ENCODE measurements around the gene GYPC. TPM values are rescaled to one million over a fixed set of nuclear protein-coding genes. Genes with fewer than 3 reads are reported as not detected.

Gene GYPC
- total RNA-seq, 1 donor from 2014 or later = 50.1 TPM

DNA sequence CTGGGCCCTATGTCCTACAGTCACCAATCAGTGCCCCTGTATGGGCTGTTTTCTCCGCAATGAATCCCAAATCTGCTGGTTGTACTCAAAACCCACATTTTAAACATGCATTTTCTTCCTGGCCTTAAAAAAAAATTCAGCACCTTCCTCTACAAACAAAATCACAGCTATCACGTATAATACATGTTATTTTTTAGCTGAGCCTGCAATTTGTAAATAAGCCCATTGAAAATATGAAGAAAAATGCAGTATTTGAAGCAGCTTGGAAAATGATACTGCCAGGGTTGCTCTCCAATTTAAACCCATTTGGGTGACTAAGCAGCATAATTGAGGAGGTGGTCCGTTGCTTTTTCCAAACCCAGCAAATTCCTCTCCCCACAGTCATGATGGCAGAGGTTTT, 33.0 kb upstream of the GYPC start:
- Mint-ChIP-seq H3K36me3 (ENCODE audit: low read depth) (no peaks in the 10 kb centered on the region), H3K27ac (no peak overlapping the region), H3K4me3 (no peak overlapping the region), H3K9me3 (peaks cover 7% of the 10 kb centered on the region), H3K27me3 (peaks cover 12% of the 10 kb centered on the region), H3K4me1 (no peaks in the 10 kb centered on the region)
- ChIA-PET CTCF (no interaction called here), POLR2A (no interaction called here)
- intact Hi-C loops (cut with micrococcal nuclease) = no loop called here
- no peak for ATAC-seq (ENCODE audit: low read depth)
- DNase-seq = no peak
- TF ChIP-seq CTCF (IDR thresholded peaks at IDR 0.05) = no peak

DNA sequence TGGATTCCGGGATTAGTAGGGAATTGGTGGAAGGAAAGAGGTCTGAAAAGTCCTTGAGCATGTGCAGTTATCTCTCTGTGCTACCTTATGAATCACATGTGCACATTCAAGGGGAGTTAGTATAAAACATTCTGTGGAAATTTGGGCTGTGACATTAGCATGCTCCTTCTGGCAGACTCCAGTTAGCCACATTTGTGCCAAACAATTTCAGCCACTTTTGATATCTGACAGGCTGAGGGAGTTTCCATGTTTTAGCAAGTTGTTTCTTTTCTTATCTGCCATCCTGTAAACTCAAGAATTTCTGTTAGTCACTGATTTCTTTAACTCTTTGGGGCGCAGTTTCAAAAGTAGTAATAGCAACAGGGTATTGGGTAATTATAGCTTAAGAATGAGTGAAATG, 28.3 kb upstream of the GYPC start:
- TF ChIP-seq CTCF (IDR thresholded peaks at IDR 0.05) = no peak
- ChIA-PET POLR2A (no interaction called here), CTCF (no interaction called here)
- Mint-ChIP-seq H3K27ac (no peak overlapping the region), H3K9me3 (no peaks in the 10 kb centered on the region), H3K4me3 (no peak overlapping the region), H3K27me3 (peaks cover 12% of the 10 kb centered on the region), H3K4me1 (no peaks in the 10 kb centered on the region), H3K36me3 (ENCODE audit: low read depth) (no peaks in the 10 kb centered on the region)
- DNase-seq (no peak), ATAC-seq (ENCODE audit: low read depth) (no peak)
- intact Hi-C loops (cut with micrococcal nuclease) = no loop called here

DNA sequence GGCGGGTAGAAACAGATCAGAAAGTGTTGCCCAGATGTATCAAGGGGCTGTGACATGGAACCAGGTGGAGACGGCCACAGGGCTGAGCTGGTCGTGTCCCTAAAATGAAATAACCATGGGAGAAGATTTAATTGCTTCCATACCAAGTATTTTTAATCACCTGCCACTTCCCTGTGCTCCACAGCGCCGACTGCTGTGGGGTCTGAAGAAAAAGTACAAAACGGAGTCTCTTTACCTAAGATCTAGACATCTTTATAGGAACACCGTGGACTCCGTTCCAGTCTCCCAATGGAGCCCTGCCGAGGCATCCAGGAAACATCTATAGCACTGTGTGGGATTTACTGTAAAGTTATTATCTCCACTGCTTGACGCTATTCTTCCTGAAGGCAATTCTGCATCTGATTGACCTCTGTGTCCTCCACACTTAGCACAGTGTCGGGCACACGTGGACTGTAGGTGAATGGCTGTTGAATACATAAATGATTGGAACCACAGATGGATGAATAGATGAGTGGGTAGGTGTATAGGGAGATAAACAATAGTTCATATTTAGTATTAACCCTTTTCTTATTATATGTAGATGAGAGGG, 21.6 kb upstream of the GYPC start:
- peaks cover 6% of the 10 kb centered on the region for H3K27me3 Mint-ChIP-seq
- H3K27ac Mint-ChIP-seq = no peak overlapping the region
- H3K36me3 Mint-ChIP-seq (ENCODE audit: low read depth) = no peaks in the 10 kb centered on the region
- peaks cover 16% of the 10 kb centered on the region for H3K4me1 Mint-ChIP-seq
- ChIA-PET POLR2A (no interaction called here), CTCF (interaction anchor here (0.7 to 1.3 kb wide), 4 partner anchors 9 to 103 kb away, joined by 3 to 6 read pairs (median 4); no protein-coding TSS in a partner anchor)
- no peak overlapping the region for H3K4me3 Mint-ChIP-seq
- intact Hi-C loops (cut with micrococcal nuclease) = loop anchor here (2.0 to 5.0 kb wide), 3 partner anchors 43 to 143 kb away; no protein-coding TSS in a partner anchor
- no peaks in the 10 kb centered on the region for H3K9me3 Mint-ChIP-seq
- DNase-seq (no peak), ATAC-seq (ENCODE audit: low read depth) (no peak)
- TF ChIP-seq CTCF (IDR thresholded peaks at IDR 0.05) = no peak

- H3K36me3 Mint-ChIP-seq (ENCODE audit: low read depth) = no peaks in the 10 kb centered on the region
- POLR2A ChIA-PET = no interaction called here
- H3K9me3 Mint-ChIP-seq = no peaks in the 10 kb centered on the region
- CTCF ChIA-PET = interaction anchor here (0.9 to 1.1 kb wide), 3 partner anchors 22 to 107 kb away, joined by 3 to 6 read pairs (median 4); no protein-coding TSS in a partner anchor
- ATAC-seq (ENCODE audit: low read depth) (no peak), DNase-seq (no peak)
- no peak for TF ChIP-seq CTCF (IDR thresholded peaks at IDR 0.05)
- H3K27me3 Mint-ChIP-seq = peaks cover 6% of the 10 kb centered on the region
- H3K4me1 Mint-ChIP-seq = peaks cover 16% of the 10 kb centered on the region
- intact Hi-C loops (cut with micrococcal nuclease) = loop anchor here (2.0 kb wide), 1 partner anchor 106 kb away; no protein-coding TSS in a partner anchor
- no peak overlapping the region for H3K4me3 Mint-ChIP-seq
- no peak overlapping the region for H3K27ac Mint-ChIP-seq
These were observed 20.7 kb upstream of the GYPC start for GRCh38 chr2:126635281-126635680.

DNA sequence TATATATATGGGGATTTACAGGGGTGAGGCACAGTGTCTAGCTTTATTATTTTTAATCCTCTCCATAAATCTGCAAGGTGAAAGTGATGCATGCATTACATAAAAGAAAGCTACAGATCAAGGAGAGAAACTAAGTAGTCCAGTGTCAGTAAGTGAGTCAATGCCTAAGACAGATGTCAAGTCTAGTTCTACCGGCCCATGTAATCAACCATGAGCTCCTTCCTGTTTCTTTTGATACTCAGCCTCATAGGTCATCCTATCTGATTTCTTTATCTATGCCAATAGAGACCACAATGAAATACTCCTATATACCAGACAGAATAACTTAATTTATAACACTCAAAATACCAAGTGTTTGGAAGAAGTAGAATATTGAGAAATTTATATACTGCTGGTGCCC, 20.2 kb upstream of the GYPC start:
- intact Hi-C loops (cut with micrococcal nuclease) = loop anchor here (2.0 kb wide), 1 partner anchor 107 kb away; no protein-coding TSS in a partner anchor
- Mint-ChIP-seq H3K4me1 (peaks cover 16% of the 10 kb centered on the region), H3K27me3 (peaks cover 2% of the 10 kb centered on the region), H3K4me3 (no peak overlapping the region), H3K9me3 (no peaks in the 10 kb centered on the region), H3K27ac (no peak overlapping the region), H3K36me3 (ENCODE audit: low read depth) (no peaks in the 10 kb centered on the region)
- DNase-seq (no peak), ATAC-seq (ENCODE audit: low read depth) (no peak)
- ChIA-PET CTCF (interaction anchor here (0.9 to 1.1 kb wide), 2 partner anchors 22 to 107 kb away, joined by 3 to 4 read pairs; no protein-coding TSS in a partner anchor), POLR2A (no interaction called here)
- no peak for TF ChIP-seq CTCF (IDR thresholded peaks at IDR 0.05)

Data from activated B cell treated with CpG ODN at 0.5 μM for 24 hours (primary cell).